Esophagus (tissue), 2 donors: ENCODE measurements around the gene HECTD1. TPM values are rescaled to one million over a fixed set of nuclear protein-coding genes. Genes with fewer than 3 reads are reported as not detected.
"Not testable (repeated sequence)": the region's sequence is repeated elsewhere in the genome, so short reads cannot be mapped to it uniquely, and the experiment has no call there.

ENCODE experiments used
- H3K27ac ChIP-seq, 2 donors: one replicate each; pipeline ENCODE4 v1.5.1; 2013; ENCODE audit warnings: low read depth in 2 of 2, mild to moderate bottlenecking in 2 of 2, inconsistent platforms in 1 of 2, low read length in 1 of 2, moderate library complexity in 1 of 2
- H3K27me3 ChIP-seq, 2 donors: one replicate each; pipeline ENCODE4 v1.6.1; 2013; ENCODE audit warnings: low read length in 2 of 2, control low read depth in 1 of 2, mild to moderate bottlenecking in 1 of 2; ENCODE audit not compliant: insufficient read depth in 2 of 2, control insufficient read depth in 1 of 2
- H3K36me3 ChIP-seq, 2 donors: one replicate each; pipeline ENCODE4 v1.6.1; 2013; ENCODE audit warnings: low read length in 1 of 2; ENCODE audit not compliant: control insufficient read depth in 2 of 2, insufficient read depth in 2 of 2
- H3K4me1 ChIP-seq, 2 donors: one replicate each; pipeline ENCODE4 v1.6.1; 2013; ENCODE audit warnings: low read length in 1 of 2; ENCODE audit not compliant: control insufficient read depth in 2 of 2, insufficient read depth in 2 of 2
- H3K4me3 ChIP-seq, 2 donors: one replicate each; pipeline ENCODE4 v1.5.1; 2013; ENCODE audit warnings: low read length in 2 of 2, mild to moderate bottlenecking in 2 of 2, low read depth in 1 of 2, moderate library complexity in 1 of 2
- H3K9me3 ChIP-seq, 2 donors: one replicate each; pipeline ENCODE4 v1.6.1; 2013; ENCODE audit warnings: mild to moderate bottlenecking in 2 of 2, low read depth in 1 of 2, low read length in 1 of 2, moderate library complexity in 1 of 2; ENCODE audit not compliant: control insufficient read depth in 2 of 2, insufficient read depth in 1 of 2
- WGBS, 2 donors: extraction: QIAGEN DNeasy Blood & Tissue Kit; methylation state at CpG; one replicate each; pipeline ENCODE4 v1.1.7; 2013; 5-methylcytosine and 5-hydroxymethylcytosine counted together
- polyA plus RNA-seq, 2 donors: library from polyadenylated mRNA; stranded (reverse); fragments of 200-250 nt; gene quantifications; one replicate each; pipeline ENCODE4 v1.2.3, GENCODE V29; 2013
- donor health status: healthy with polysubstance abuse.
- donor health status: Bipolar disorder and iron deficiency.

The HECTD1 gene
- polyA plus RNA-seq, 2 donors: 90.0 to 140 TPM

DNA sequence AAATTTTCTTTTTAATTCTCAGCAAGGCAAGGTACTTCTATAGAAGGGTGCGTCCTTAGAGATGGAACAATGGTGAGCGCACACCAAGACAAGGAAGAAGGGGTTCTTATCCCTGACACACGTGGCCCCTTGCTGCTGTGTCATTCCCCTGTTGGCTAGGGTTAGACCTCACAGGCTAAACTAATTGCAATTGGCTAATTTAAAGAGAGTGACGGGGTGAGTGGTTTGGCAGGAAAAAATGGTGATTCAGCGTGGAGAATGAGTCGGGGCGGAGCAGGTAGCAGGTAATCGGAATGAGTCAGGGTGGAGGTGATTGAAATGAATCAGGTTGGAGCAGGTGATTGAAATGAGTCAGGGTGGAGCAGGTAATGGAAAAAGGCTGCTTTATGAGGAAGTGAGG is 36.3 kb upstream of the HECTD1 start:
- Histone ChIP-seq H3K9me3 (no peaks in the 10 kb centered on the region), H3K4me1 (peaks cover 0 to 4% of the 10 kb centered on the region in 2 donors), H3K27ac (peak overlapping the region; percentile 95 to 97), H3K36me3 (no peaks in the 10 kb centered on the region), H3K4me3 (no peak overlapping the region), H3K27me3 (no peaks in the 10 kb centered on the region)
- 54 to 65% methylated on average over 8 of the region's 8 CpGs for WGBS, 2 donors

DNA sequence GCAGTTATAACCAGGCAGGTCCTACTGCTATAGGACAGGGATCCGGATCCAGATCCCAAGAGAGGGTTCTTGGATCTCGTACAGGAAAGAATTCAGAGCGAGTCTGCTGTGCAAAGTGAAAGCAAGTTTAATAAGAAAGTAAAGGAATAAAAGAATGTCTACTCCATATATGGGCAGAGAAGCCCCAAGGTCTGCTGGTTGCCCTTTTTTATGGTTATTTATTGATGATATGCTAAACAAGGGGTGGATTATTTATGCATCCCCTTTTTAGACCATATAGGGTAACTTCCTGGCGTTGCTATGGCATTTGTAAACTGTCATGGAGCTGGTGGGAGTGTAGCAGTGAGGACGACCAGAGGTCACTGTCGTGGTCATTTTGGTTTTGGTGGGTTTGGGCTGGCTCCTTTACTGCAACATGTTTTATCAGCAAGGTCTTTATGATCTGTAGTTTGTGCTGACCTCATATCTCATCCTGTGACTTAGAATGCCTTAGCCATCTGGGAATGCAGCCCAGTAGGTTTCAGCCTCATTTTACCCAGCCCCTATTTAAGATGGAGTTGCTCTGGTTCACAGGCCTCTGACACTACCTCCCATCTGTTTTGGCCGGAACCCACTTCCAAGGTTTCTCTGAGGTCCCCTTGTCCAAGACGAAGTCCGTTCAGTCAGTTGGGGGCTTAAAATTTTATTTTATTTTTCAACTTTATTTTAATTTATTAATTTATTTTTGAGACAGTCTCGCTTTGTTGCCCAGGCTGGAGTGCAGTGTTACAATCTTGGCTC is 34.8 kb upstream of the HECTD1 start:
- not testable (repeated sequence) for H3K4me3 ChIP-seq

DNA sequence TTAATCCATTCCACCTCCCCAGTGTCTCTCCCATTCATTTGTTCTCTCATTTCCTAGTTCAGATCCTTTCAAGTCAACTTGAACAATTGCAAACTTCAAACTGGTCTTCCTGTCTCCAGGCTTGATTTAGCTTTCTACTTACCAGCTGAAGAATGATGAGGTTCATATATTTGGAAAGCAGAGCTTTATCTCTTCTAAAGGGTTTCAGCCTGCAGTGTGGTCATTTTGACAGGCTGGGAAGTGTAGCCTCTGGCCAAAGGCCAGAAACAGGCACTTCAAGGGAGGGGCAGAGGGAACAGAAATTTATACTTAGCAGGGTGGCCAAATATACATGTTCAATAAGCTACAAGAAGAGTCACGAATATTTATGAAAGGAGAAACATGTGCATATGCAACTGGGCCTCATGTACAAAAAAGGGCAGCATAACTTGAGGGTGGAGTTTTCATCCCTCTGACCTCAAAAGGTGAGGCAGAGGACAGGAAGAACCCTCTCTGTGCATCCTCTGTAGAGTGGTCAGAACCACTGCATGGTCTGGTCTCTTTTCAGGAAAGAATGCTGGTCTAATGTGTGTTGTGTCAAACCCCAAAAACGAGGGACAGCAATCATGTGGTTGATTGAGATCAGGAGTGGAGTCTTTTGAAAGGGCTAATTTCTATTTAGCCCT is 34.0 kb upstream of the HECTD1 start:
- Histone ChIP-seq H3K27me3 (no peaks in the 10 kb centered on the region), H3K9me3 (no peaks in the 10 kb centered on the region), H3K27ac (peak overlapping the region; percentile 29 to 44), H3K4me3 (no peak overlapping the region), H3K4me1 (peaks cover 0 to 4% of the 10 kb centered on the region in 2 donors), H3K36me3 (no peaks in the 10 kb centered on the region)
- 40 to 48% methylated on average over 2 of the region's 2 CpGs for WGBS, 2 donors

More for the DNA sequence above, 34.8 kb upstream of the HECTD1 start:
- H3K27ac ChIP-seq, H3K9me3 ChIP-seq, H3K4me1 ChIP-seq, H3K36me3 ChIP-seq, H3K27me3 ChIP-seq: not testable (repeated sequence)
- 74 to 79% methylated on average over 10 of the region's 10 CpGs for WGBS, 2 donors

DNA sequence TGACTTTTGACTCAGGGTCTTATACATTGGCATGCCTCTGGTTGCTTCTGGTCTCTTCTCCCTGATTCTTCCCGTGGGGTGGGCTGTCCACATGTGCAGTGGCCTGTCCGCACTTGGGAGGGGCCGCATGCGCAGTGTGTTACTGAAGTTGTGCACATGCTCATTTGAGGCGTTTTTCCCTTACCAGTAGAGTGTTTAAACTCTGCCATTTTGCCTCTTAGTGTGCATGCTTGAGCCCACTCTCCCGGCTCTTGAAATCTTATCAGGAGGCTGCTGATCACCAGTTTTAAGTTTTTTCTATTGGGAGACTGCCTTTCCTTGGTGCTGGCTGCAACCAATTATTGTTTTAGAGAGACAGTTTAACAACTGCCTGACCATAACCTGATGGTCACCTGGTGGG is 32.1 kb upstream of the HECTD1 start:
- Histone ChIP-seq H3K27ac (no peak overlapping the region), H3K4me1 (peaks cover 0 to 4% of the 10 kb centered on the region in 2 donors), H3K36me3 (no peaks in the 10 kb centered on the region), H3K9me3 (no peaks in the 10 kb centered on the region), H3K4me3 (no peak overlapping the region), H3K27me3 (no peaks in the 10 kb centered on the region)
- WGBS, 2 donors: 92 to 94% methylated on average over 6 of the region's 6 CpGs

DNA sequence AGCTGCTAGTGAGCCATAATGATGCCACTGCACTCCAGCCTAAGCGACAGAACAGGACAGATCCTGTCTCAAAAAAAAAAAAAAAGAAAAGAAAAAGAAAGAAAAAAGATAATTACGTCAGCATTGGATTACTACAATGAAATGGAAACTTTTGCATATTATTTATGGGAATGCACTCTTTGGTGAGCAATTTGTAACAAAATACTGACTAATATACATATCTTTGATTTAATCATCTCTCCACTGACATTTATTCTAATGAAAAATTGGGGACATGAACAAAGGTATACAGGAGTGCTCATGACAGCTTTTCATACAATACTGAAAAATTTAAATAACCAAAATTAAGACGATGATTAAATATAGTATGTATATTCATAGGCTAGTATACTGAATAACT is 27.9 kb upstream of the HECTD1 start:
- Histone ChIP-seq H3K4me3 (no peak overlapping the region), H3K4me1 (no peaks in the 10 kb centered on the region), H3K27ac (no peak overlapping the region), H3K9me3 (no peaks in the 10 kb centered on the region), H3K36me3 (no peaks in the 10 kb centered on the region), H3K27me3 (no peaks in the 10 kb centered on the region)
- WGBS, 2 donors: 84 to 92% methylated on average over 3 of the region's 3 CpGs

DNA sequence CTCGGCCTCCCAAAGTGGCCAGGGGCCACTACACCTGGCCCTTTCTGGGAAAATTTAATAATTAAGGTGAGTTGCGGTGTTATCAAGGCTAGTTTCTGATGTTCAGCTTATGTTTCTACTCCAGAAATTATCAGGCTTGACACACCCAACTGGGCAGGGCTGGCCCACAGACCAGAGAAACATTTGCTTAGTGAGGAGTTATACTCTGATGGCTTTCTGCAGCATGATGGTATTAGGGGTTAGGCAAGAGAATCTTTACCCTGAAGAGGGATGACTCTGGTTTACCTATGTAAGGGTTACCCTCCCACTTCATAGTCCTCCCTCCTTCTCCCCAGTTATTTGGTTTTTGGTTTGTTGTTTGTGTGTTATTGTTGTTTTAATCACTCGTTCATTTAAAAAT is 24.5 kb upstream of the HECTD1 start:
- 72 to 73% methylated on average over 3 of the region's 3 CpGs for WGBS, 2 donors
- no peaks in the 10 kb centered on the region for H3K27me3 ChIP-seq
- H3K27ac ChIP-seq: peak overlapping the region; percentile 51 to 67
- H3K9me3 ChIP-seq: no peaks in the 10 kb centered on the region
- H3K4me1 ChIP-seq: no peaks in the 10 kb centered on the region
- H3K36me3 ChIP-seq: no peaks in the 10 kb centered on the region
- no peak overlapping the region for H3K4me3 ChIP-seq

DNA sequence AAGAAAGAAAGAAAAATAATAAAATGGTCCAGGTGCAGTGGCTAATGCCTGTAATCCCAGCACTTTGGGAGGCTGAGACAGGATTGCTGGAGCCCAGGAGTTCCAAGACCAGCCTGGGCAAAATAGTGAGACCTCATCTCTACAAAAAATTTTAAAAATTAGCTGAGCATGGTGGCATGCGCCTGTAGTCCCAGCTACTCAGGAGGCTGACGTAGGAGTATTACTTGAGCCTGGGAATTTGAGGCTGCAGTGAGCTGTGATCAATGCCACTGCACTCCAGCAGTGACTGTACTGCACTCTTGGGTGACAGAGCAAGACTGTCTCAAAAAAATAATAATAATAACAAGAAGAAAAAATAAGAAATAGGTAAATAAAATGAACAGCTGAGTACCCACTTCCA is 23.7 kb upstream of the HECTD1 start:
- H3K27me3 ChIP-seq, H3K27ac ChIP-seq: not testable (repeated sequence)
- WGBS, 2 donors: 98% methylated on average over 2 of the region's 2 CpGs

DNA sequence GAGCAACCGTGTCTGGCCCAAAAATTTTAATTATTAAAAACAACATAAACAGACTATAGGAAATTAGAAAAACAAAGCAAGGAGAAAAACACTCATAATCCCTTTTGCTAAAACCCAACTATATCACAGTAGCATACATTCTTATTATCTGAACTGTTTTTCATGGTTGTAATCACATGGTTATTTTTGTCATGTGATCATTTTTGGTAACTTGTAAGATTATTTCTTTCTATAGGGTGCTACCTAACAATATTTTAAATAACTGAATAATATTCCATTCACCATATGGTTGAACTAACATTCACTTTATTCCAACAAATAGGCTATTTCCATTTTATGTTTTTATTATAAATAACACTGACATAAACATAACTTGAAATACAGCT is 23.0 kb upstream of the HECTD1 start:
- Histone ChIP-seq H3K4me1 (no peaks in the 10 kb centered on the region), H3K36me3 (no peaks in the 10 kb centered on the region), H3K27me3 (no peaks in the 10 kb centered on the region), H3K27ac (peak overlapping the region; percentile 49 to 64), H3K4me3 (no peak overlapping the region), H3K9me3 (no peaks in the 10 kb centered on the region)
- 91% methylated on average over 1 of the region's 1 CpG for WGBS, 2 donors

More for the DNA sequence above, 23.7 kb upstream of the HECTD1 start:
- H3K4me3 ChIP-seq, H3K9me3 ChIP-seq, H3K4me1 ChIP-seq, H3K36me3 ChIP-seq: not testable (repeated sequence)

DNA sequence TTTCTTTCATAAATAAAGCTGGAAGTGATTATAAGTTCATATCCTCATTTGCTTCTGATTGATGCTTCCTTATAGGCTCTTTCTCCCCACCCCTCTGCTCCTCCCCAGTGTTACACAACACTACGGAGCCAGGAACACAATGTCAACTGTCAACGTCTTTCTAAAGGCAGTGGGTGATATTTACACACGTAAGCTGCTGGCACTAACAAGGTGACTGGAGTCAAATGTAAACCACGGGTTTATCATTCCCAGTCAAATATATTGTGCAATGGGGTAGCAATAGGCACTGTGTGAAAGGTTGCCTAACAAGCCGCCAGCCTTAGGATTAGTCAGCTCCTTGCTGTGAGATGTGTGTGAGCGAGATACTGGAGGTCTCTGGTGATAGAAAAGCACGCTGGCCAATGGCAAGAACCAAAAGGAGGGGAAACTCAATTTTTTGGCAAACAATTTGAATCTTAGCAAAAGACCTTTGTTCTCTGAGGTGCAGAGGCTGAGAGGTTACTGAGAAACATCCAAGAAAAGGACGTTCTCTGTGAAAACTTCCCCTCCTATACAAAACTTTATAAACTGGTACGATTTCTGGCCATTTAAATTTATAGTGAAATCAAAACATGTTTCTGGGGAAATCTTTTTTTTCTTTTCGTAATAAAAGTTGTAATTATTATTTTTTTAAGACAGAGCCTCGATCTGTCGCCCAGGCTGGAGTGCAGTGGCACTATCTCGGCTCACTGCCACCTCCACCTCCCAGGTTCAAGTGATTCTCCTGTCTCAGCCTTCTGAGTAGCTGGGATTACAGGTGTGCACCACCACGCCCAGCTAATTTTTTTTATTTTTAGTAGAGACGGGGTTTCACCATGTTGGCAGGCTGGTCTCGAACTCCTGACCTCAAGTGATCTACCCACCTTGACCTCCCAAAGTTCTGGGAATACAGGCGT is 22.3 kb upstream of the HECTD1 start:
- Histone ChIP-seq H3K36me3 (no peaks in the 10 kb centered on the region), H3K4me1 (no peaks in the 10 kb centered on the region), H3K9me3 (no peaks in the 10 kb centered on the region), H3K4me3 (no peak overlapping the region), H3K27me3 (no peaks in the 10 kb centered on the region), H3K27ac (peak overlapping the region; percentile 64 to 74)
- 47% methylated on average over 17 of the region's 17 CpGs for WGBS, 2 donors
